NB4 (cell line): ENCODE data around the gene ANKRD55.

Experiments used
- POLR2A ChIP-seq: IDR thresholded peaks from 2 replicates; pipeline ENCODE4 v1.6.1; 2011; ENCODE audit warnings: mild to moderate bottlenecking; ENCODE audit not compliant: insufficient read length; ENCODE audit errors: extremely low read depth
- TF ChIP-seq, protein P1 (sequence below): IDR thresholded peaks from one replicate; pipeline ENCODE4 v1.5.1; 2012; ENCODE audit warnings: low read depth, low read length
- TF ChIP-seq, protein P2 (sequence below): IDR thresholded peaks from 2 replicates; pipeline ENCODE4 v1.6.1; 2011; ENCODE audit warnings: low read depth, low read length

DNA sequence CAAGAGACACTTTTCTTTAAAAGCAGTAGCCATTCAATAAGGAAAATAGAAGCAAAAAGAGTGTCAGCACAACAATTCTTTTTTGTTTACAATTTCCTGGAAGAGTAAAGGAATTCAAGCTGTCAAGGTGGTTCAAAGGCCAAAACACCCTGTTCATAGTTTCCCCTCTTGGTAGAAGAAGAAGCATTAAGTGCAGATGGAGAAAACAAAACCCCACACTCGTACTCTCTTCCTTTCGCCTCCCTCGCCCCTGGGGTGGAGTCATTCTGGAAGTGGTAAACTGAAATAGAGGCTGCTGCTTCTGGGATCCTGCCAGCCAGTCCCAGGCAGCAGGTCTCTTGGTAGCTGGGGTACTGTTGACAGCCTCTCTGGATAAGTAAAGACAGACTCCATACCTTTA lies 105.0 kb downstream of the ANKRD55 start:
- TF ChIP-seq, protein P1, sequence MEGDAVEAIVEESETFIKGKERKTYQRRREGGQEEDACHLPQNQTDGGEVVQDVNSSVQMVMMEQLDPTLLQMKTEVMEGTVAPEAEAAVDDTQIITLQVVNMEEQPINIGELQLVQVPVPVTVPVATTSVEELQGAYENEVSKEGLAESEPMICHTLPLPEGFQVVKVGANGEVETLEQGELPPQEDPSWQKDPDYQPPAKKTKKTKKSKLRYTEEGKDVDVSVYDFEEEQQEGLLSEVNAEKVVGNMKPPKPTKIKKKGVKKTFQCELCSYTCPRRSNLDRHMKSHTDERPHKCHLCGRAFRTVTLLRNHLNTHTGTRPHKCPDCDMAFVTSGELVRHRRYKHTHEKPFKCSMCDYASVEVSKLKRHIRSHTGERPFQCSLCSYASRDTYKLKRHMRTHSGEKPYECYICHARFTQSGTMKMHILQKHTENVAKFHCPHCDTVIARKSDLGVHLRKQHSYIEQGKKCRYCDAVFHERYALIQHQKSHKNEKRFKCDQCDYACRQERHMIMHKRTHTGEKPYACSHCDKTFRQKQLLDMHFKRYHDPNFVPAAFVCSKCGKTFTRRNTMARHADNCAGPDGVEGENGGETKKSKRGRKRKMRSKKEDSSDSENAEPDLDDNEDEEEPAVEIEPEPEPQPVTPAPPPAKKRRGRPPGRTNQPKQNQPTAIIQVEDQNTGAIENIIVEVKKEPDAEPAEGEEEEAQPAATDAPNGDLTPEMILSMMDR: no peak
- TF ChIP-seq, protein P2, sequence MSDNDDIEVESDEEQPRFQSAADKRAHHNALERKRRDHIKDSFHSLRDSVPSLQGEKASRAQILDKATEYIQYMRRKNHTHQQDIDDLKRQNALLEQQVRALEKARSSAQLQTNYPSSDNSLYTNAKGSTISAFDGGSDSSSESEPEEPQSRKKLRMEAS: no peak
- no peak for TF ChIP-seq POLR2A
